Calu3 (cell line): Measurements from ENCODE around the gene ZNF57. TPM values are rescaled to one million over a fixed set of nuclear protein-coding genes. Genes with fewer than 3 reads are reported as not detected.

Experiments used
- BruUV-seq: library from RNA; stranded (reverse); fragments of 400-500 nt; replicated peaks from 2 replicates; lab custom pipeline; 2021; lab: Mats Ljungman, UMichigan
- CTCF ChIA-PET: fragments of 300-600 bp; sonication (Branson Sonifier 250); formaldehyde crosslinking; loops from one replicate; lab custom pipeline; 2022; ENCODE audit warnings: antibody characterized with exemption; lab: Charles Lee
- DNase-seq: peaks from one replicate; pipeline ENCODE4 v3.0.0; 2022
- H3K27ac Mint-ChIP-seq: one replicate; pipeline ENCODE4 v1.8.0; 2022; ENCODE audit warnings: mixed read lengths; ENCODE audit not compliant: unreplicated experiment
- H3K27me3 Mint-ChIP-seq: one replicate; pipeline ENCODE4 v1.8.0; 2022; ENCODE audit warnings: mixed read lengths; ENCODE audit not compliant: unreplicated experiment
- H3K36me3 Mint-ChIP-seq: one replicate; pipeline ENCODE4 v1.8.0; 2022; ENCODE audit warnings: mild to moderate bottlenecking, moderate library complexity, mixed read lengths; ENCODE audit not compliant: insufficient read depth, unreplicated experiment
- H3K4me1 Mint-ChIP-seq: one replicate; pipeline ENCODE4 v1.8.0; 2022; ENCODE audit warnings: mild to moderate bottlenecking, low read depth, mixed read lengths; ENCODE audit not compliant: unreplicated experiment
- H3K4me3 Mint-ChIP-seq: one replicate; pipeline ENCODE4 v1.8.0; 2022; ENCODE audit warnings: mild to moderate bottlenecking, low read depth, moderate library complexity, mixed read lengths; ENCODE audit not compliant: unreplicated experiment
- H3K9me3 Mint-ChIP-seq: one replicate; pipeline ENCODE4 v1.8.0; 2022; ENCODE audit warnings: low read depth, mixed read lengths; ENCODE audit not compliant: unreplicated experiment
- intact Hi-C: fragments of 100-400 bp; cut with micrococcal nuclease; formaldehyde crosslinking; loops from one replicate; pipeline ENCODE4 v1.10.0; 2022; ENCODE audit not compliant: unreplicated experiment
- total RNA-seq: library from RNA; stranded (reverse); gene quantifications from 2 replicates; pipeline ENCODE4 v1.2.3, GENCODE V29; 2022
- TF ChIP-seq, protein P1 (sequence below): fragments of 200-600 bp; IDR thresholded peaks from one replicate; pipeline ENCODE4 v1.8.0; 2022; ENCODE audit warnings: antibody characterized with exemption; ENCODE audit not compliant: unreplicated experiment

ZNF57 gene
- total RNA-seq, 1 experiment from 2014 or later = 6.0 TPM

DNA sequence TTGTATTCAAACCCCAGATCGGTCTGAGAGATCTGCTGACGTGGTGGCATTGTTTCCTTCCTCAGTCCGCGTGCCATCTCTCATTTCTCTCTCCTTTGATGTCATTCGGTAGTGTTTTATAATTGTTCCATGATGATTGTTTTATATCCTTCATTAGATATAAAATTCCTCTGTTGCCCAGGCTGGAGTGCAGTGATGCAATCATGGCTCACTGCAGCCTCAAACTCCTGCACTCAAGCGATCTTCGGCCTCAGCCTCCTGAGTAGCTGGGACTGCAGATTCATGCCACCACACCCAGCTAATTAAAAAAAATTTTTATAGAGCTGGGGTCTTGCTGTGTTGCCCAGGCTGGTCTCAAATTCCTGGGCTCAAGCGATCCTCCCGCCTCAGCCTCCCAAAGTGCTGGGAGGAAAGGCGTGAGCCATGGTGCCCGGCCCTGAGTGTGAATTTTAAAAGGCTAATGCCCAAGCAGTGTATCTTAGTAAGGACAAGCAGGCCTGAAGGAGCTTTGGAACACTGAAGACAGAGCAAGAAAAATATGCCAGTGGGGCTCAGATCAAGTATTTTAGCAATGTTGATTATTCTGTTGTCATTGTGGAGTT is 5.3 kb downstream of the ZNF57 start:
- BruUV-seq = no TSS peak
- intact Hi-C loops = no loop called here

GRCh38 chr19:2906631-2907195 is 6.0 kb downstream of the ZNF57 start:
- intact Hi-C loops = no loop called here
- DNase-seq = no peak
- TF ChIP-seq, protein P1, sequence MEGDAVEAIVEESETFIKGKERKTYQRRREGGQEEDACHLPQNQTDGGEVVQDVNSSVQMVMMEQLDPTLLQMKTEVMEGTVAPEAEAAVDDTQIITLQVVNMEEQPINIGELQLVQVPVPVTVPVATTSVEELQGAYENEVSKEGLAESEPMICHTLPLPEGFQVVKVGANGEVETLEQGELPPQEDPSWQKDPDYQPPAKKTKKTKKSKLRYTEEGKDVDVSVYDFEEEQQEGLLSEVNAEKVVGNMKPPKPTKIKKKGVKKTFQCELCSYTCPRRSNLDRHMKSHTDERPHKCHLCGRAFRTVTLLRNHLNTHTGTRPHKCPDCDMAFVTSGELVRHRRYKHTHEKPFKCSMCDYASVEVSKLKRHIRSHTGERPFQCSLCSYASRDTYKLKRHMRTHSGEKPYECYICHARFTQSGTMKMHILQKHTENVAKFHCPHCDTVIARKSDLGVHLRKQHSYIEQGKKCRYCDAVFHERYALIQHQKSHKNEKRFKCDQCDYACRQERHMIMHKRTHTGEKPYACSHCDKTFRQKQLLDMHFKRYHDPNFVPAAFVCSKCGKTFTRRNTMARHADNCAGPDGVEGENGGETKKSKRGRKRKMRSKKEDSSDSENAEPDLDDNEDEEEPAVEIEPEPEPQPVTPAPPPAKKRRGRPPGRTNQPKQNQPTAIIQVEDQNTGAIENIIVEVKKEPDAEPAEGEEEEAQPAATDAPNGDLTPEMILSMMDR = no peak
- no TSS peak for BruUV-seq
- Mint-ChIP-seq H3K27ac (no peak overlapping the region), H3K4me1 (peaks cover 9% of the 10 kb centered on the region), H3K9me3 (peaks cover 11% of the 10 kb centered on the region), H3K4me3 (no peak overlapping the region), H3K27me3 (no peaks in the 10 kb centered on the region), H3K36me3 (peaks cover 11% of the 10 kb centered on the region)
- CTCF ChIA-PET = no interaction called here

More for the DNA sequence above, 5.3 kb downstream of the ZNF57 start:
- H3K27me3 Mint-ChIP-seq = no peaks in the 10 kb centered on the region
- H3K36me3 Mint-ChIP-seq = peaks cover 18% of the 10 kb centered on the region
- CTCF ChIA-PET = no interaction called here
- H3K9me3 Mint-ChIP-seq = peaks cover 10% of the 10 kb centered on the region
- no peak overlapping the region for H3K4me3 Mint-ChIP-seq
- H3K27ac Mint-ChIP-seq = no peak overlapping the region
- TF ChIP-seq, protein P1 = no peak
- H3K4me1 Mint-ChIP-seq = peaks cover 12% of the 10 kb centered on the region
- DNase-seq = no peak

GRCh38 chr19:2912306-2912705 is 11.6 kb downstream of the ZNF57 start:
- H3K36me3 Mint-ChIP-seq = peaks cover 21% of the 10 kb centered on the region
- CTCF ChIA-PET = no interaction called here

GRCh38 chr19:2917275-2918184 is 16.8 kb downstream of the ZNF57 start:
- CTCF ChIA-PET = no interaction called here
- no peak for DNase-seq
- TF ChIP-seq, protein P1 = no peak
- no peak overlapping the region for H3K27ac Mint-ChIP-seq
- H3K4me3 Mint-ChIP-seq = no peak overlapping the region
- H3K36me3 Mint-ChIP-seq = peaks cover 29% of the 10 kb centered on the region
- H3K9me3 Mint-ChIP-seq = peaks cover 5% of the 10 kb centered on the region
- no peaks in the 10 kb centered on the region for H3K27me3 Mint-ChIP-seq
- no peaks in the 10 kb centered on the region for H3K4me1 Mint-ChIP-seq
- BruUV-seq = no TSS peak
- intact Hi-C loops = no loop called here

More at GRCh38 chr19:2912306-2912705, 11.6 kb downstream of the ZNF57 start:
- Mint-ChIP-seq H3K27ac (no peak overlapping the region), H3K27me3 (no peaks in the 10 kb centered on the region), H3K9me3 (peaks cover 20% of the 10 kb centered on the region), H3K4me3 (no peak overlapping the region), H3K4me1 (no peaks in the 10 kb centered on the region)
- intact Hi-C loops = no loop called here
- no TSS peak for BruUV-seq
- no peak for DNase-seq
- TF ChIP-seq, protein P1 = no peak
